AG10803 (cell line): ENCODE results near the gene AOC1.

Experiments
- DNase-seq: peaks from one replicate; pipeline ENCODE4 v3.0.0; 2010; ENCODE audit warnings: low read depth
- H3K4me3 ChIP-seq: 2 replicates; pipeline ENCODE4 v1.5.1; 2011; ENCODE audit warnings: mild to moderate bottlenecking, low read length, control low read depth
- TF ChIP-seq, protein P1 (sequence below): conservative IDR thresholded peaks from 2 replicates; pipeline ENCODE4 v1.5.1; 2011; ENCODE audit warnings: mild to moderate bottlenecking, low read length, control low read depth, inconsistent platforms

Gene AOC1

DNA sequence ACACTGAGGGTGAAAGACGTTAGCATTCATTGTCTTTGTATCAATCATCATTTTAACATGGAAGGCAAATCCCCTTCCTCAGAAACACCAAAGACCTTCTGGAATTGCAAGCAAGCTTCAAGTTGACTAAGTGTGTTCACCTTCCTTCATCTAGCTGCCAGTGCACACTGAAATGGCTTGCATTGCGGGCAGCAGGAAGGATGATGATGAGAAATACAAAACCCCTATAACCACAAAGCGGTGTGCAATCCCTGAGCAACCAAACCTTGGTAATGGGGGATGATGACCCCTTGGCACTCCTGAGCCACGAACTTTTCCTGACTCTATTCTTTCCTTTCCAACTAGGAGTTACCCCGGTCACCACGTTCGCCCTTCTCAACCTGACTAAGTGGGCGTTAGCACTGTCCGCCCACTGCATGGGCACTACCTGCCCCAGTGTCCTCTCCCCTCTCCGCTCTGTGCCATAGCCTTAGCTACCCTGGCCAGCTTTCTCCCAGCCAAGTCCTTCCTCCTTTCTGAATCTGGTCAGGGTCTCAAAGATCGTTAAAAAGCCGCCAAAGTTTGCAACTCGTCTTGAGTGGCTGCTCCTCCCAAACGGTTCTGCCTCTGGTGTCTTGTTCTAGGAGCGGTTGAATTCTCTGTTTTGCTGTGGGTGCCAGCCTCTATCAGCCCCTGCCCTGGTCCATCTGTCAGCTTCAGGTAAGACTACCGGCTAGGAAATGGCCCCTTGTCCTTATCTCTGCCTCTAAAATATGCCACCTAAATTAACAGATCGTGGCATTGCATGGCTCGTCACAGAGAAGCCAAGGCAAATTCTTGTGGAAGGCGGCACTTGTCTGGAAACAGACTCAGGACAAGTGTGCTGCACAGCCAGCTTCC is 586 bp upstream of the AOC1 start:
- no peak for DNase-seq
- TF ChIP-seq, protein P1, sequence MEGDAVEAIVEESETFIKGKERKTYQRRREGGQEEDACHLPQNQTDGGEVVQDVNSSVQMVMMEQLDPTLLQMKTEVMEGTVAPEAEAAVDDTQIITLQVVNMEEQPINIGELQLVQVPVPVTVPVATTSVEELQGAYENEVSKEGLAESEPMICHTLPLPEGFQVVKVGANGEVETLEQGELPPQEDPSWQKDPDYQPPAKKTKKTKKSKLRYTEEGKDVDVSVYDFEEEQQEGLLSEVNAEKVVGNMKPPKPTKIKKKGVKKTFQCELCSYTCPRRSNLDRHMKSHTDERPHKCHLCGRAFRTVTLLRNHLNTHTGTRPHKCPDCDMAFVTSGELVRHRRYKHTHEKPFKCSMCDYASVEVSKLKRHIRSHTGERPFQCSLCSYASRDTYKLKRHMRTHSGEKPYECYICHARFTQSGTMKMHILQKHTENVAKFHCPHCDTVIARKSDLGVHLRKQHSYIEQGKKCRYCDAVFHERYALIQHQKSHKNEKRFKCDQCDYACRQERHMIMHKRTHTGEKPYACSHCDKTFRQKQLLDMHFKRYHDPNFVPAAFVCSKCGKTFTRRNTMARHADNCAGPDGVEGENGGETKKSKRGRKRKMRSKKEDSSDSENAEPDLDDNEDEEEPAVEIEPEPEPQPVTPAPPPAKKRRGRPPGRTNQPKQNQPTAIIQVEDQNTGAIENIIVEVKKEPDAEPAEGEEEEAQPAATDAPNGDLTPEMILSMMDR: no peak
- H3K4me3 ChIP-seq: no peak overlapping the region

DNA sequence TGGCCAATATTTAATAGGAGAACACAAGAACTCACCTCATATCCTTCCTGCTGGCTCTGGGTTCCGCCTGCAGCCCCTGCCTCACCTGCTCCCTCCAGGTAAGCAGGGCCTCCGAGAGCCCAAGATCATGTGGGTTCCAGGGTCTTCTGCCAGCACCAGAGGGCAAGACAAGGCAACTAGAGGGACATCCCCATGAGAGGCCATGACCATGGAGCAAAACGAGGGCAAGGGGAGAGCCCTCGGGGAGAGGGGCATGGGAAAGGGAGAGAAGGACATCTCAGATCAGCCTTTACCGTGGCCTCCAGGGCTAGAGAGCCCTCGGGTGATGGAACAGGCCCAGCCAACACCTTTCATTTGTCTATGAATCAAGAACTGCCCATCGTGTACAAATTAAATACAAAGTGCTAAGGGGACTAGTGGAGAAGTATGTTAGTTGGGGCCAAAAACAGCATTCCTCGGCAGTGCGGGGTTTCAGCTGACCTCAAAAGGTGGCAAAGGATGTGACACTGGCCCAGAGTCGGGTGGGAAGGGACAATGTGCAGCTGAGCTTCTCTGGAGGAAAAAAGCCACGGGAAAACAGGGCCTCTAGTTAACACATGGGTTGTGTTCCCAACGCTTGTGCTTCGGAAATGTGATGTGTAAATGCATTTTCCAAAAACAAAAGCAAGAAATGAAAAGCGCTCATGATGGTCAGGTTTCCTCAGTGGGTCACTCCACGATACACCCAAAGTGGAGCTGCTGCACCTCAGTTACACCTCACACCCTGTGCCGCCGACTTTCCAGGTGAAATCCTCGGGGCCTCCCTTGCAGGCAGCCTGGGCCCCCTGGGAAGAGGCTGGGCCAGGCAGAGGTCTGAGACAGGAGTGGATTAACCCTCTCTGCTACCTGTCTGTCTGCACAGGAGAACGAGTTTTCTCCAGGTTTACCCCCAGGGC is 2.0 kb downstream of the AOC1 start:
- no peak overlapping the region for H3K4me3 ChIP-seq
- TF ChIP-seq, protein P1: no peak
- DNase-seq: no peak

DNA sequence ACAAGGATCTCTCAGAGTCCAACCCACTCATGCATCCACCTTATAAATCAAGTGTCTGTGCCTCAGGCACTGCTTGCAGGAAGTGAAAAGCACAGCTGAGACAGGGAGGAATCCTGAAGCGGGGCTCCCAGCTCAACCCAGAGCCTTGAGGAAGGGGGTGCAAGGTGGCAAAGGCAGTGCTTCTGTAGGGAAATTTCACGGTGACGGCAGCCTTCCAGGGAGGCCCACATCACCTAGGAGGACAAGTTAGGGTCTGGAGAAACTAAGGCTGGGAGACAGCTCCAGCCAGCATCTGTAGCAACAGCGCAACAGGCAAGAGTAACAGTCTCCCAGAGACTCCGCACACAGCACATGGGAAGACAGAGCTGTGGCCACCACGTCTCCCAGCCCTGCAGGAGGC is 2.7 kb downstream of the AOC1 start:
- TF ChIP-seq, protein P1: no peak
- DNase-seq: no peak
- H3K4me3 ChIP-seq: no peak overlapping the region

DNA sequence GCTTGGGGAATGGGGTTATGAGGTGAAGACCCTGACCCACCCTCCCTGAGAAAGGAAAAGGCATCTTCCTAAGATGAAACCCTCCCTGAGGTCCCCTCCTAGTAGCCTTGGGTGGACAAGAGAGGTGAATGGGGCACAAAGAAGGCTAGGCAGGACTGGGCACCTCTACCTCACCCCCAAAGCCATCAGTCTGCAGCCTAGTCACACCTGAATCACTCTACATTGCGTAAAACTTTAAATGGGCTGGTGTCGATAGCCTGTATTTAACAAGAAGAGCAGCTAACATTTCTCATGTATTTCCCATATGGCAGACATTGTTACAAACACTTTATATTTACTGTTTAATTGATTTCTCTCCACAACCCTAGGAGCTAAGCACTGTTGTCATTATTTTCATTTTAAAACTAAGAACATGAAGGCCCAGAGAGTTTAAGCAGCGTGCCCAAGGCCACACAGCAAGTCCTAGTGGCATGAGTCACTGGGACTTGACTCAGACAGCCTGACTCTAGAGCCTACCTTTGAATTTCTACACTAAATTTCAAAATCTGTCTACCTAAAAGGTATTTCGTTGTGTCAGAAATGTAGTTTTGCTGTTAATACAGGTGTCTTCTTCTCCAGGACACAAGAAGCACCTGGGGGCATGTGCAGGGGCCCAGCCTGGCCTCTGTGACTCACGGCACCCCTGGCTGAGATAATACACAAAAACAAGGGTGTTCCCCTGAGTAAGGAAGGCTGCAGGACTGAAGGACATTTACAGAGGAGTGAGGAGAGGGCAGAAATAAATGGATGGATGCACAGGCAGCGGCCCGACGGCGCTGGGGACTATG is 3.4 kb downstream of the AOC1 start:
- no peak overlapping the region for H3K4me3 ChIP-seq

DNA sequence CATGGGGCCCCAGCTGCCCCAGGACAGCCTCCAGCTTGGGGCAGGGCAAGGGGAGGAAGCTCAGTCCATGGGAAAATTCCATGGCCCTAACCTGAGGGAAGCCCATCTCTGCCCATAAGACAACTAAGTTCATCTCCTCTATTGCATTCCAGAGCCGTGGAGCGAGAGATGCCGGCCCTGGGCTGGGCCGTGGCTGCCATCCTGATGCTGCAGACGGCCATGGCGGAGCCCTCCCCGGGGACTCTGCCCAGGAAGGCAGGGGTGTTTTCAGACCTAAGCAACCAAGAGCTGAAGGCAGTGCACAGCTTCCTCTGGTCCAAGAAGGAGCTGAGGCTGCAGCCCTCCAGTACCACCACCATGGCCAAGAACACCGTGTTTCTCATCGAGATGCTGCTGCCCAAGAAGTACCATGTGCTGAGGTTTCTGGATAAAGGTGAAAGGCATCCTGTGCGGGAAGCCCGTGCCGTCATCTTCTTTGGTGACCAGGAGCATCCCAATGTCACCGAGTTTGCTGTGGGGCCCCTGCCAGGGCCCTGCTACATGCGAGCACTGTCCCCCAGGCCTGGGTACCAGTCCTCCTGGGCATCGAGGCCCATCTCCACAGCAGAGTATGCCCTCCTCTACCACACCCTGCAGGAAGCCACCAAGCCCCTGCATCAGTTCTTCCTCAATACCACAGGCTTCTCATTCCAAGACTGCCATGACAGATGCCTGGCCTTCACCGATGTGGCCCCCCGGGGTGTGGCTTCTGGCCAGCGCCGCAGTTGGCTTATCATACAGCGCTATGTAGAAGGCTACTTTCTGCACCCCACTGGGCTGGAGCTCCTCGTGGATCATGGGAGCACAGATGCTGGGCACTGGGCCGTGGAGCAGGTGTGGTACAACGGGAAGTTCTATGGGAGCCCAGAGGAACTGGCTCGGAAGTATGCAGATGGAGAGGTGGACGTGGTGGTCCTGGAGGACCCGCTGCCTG is 4.3 kb downstream of the AOC1 start:
- H3K4me3 ChIP-seq: no peak overlapping the region
- TF ChIP-seq, protein P1: no peak
- DNase-seq: no peak

More for the DNA sequence above, 3.4 kb downstream of the AOC1 start:
- DNase-seq: no peak
- TF ChIP-seq, protein P1: no peak
